Measurements from ENCODE around the gene ADAMTS8.

Gene ADAMTS8

GRCh38 chr11:130436171-130436570, 7.8 kb upstream of the ADAMTS8 start:
- no peak for DNase-seq

GRCh38 chr11:130435671-130436070, 7.3 kb upstream of the ADAMTS8 start:
- no peak for DNase-seq

GRCh38 chr11:130434521-130435223, 6.3 kb upstream of the ADAMTS8 start:
- DNase-seq: peak; percentile 66

- DNase-seq: no peak
Measured at GRCh38 chr11:130433357-130433756, 4.9 kb upstream of the ADAMTS8 start.

GRCh38 chr11:130431801-130432200, 3.4 kb upstream of the ADAMTS8 start:
- no peak for DNase-seq

- peak; percentile 30 for DNase-seq
Measured at GRCh38 chr11:130431331-130431773, 2.9 kb upstream of the ADAMTS8 start.

GRCh38 chr11:130429983-130430382, 1.6 kb upstream of the ADAMTS8 start:
- DNase-seq: no peak

- DNase-seq: no peak
Measured at GRCh38 chr11:130429120-130429681, 792 bp upstream of the ADAMTS8 start.

- no peak for DNase-seq
Measured at GRCh38 chr11:130427581-130428315, 661 bp downstream of the ADAMTS8 start.

- DNase-seq: no peak
Measured at GRCh38 chr11:130426837-130427341, 1.5 kb downstream of the ADAMTS8 start.

GRCh38 chr11:130426223-130426836, 2.1 kb downstream of the ADAMTS8 start:
- no peak for DNase-seq

GRCh38 chr11:130425156-130425555, 3.3 kb downstream of the ADAMTS8 start:
- DNase-seq: no peak

GRCh38 chr11:130424613-130425140, 3.7 kb downstream of the ADAMTS8 start:
- DNase-seq: no peak

- no peak for DNase-seq
Measured at GRCh38 chr11:130423541-130424142, 4.8 kb downstream of the ADAMTS8 start.

GRCh38 chr11:130422251-130422995, 6.0 kb downstream of the ADAMTS8 start:
- DNase-seq: no peak

GRCh38 chr11:130421697-130422096, 6.7 kb downstream of the ADAMTS8 start:
- DNase-seq: no peak

GRCh38 chr11:130421199-130421585, 7.2 kb downstream of the ADAMTS8 start:
- DNase-seq: no peak

GRCh38 chr11:130420478-130421198, 7.8 kb downstream of the ADAMTS8 start:
- no peak for DNase-seq

GRCh38 chr11:130418756-130419155, 9.7 kb downstream of the ADAMTS8 start:
- DNase-seq: no peak

- DNase-seq: no peak
Measured at GRCh38 chr11:130418210-130418609, 10.2 kb downstream of the ADAMTS8 start.

- DNase-seq: no peak
Measured at GRCh38 chr11:130416906-130417305, 11.5 kb downstream of the ADAMTS8 start.
